ENCODE data around the gene MMS22L.

GRCh38 chr6:97215157-97215769, 67.8 kb downstream of the MMS22L start:
- TF ChIP-seq CTCF (optimal IDR thresholded peaks at IDR 0.05 in 1 of 3, IDR thresholded peaks at IDR 0.05 in 1 of 3, conservative IDR thresholded peaks at IDR 0.05 in 1 of 3; ENCODE audit: extremely low read depth in 1 of 3, insufficient read depth in 2 of 3, low read length in 3 of 3) (peak; percentile 36 to 63 (median 50)), EZH2 (IDR thresholded peaks at IDR 0.05; ENCODE audit: low read length) (no peak)
